ENCODE measurements around the gene ADORA2A. TPM values are rescaled to one million over a fixed set of nuclear protein-coding genes. Genes with fewer than 3 reads are reported as not detected.
A peak's percentile ranks its signal among the peaks of the same experiment; 100 is the strongest.

The ADORA2A gene
- total and polyA plus RNA-seq, 2 of the 13 experiments (the other 11 are each of a cell fraction or from before 2014, with no cell fraction given): 3.3 to 5.0 TPM

GRCh38 chr22:24423519-24424000 lies 3.8 kb upstream of the ADORA2A start:
- Histone ChIP-seq H4K20me1 (ENCODE audit: insufficient read depth, low read length) (no peaks in the 10 kb centered on the region), H3K27me3 (ENCODE audit: control insufficient read depth in 1 of 2, insufficient read depth in 2 of 2, low read length in 2 of 2) (peaks cover 0 to 4% of the 10 kb centered on the region in 2 experiments; a peak in 2 of 5 replicates), H3K4me1 (ENCODE audit: insufficient read depth, low read length) (peaks cover 42% of the 10 kb centered on the region), H3K36me3 (replicated peaks in 1 of 2; ENCODE audit: control insufficient read depth in 1 of 2, insufficient read depth in 2 of 2, low read length in 2 of 2) (no peaks in the 10 kb centered on the region), H2AFZ (ENCODE audit: low read length) (no peak overlapping the region), H3K4me2 (ENCODE audit: low read depth, low read length) (peak overlapping the region; percentile 70), H3K27ac (ENCODE audit: extremely low read length, insufficient read depth, low read length) (no peak overlapping the region), H3K9ac (ENCODE audit: insufficient read depth, low read depth, low read length) (no peak overlapping the region), H3K9me3 (ENCODE audit: low read length) (no peaks in the 10 kb centered on the region), H3K79me2 (ENCODE audit: insufficient read depth, low read length) (no peaks in the 10 kb centered on the region), H3K4me3 (replicated peaks in 1 of 3; ENCODE audit: insufficient read depth in 1 of 3, low read depth in 2 of 3, low read length in 3 of 3) (peak overlapping the region; percentile 68 to 79 (median 71); a peak in 4 of 6 replicates)
- FAIRE-seq: no peak
- in situ Hi-C loops (cut with HindIII; ENCODE audit: extremely low pct_ligation_motif_present, low pct_unique_long_range_greater_than_20kb): loop anchor here (5.0 kb wide), 1 partner anchor 99 kb away; no protein-coding TSS in a partner anchor
- BruUV-seq (replicated peaks): no TSS peak
- intact Hi-C loops (cut with micrococcal nuclease; ENCODE audit: unreplicated experiment): loop anchor here (1.0 to 5.0 kb wide), 2 partner anchors 79 to 98 kb away; no protein-coding TSS in a partner anchor
- ChIA-PET POLR2A (interaction anchor here (1.2 to 4.2 kb wide), 2 partner anchors 83 to 99 kb away, joined by 5 to 24 read pairs; no protein-coding TSS in a partner anchor), CTCF (ENCODE audit: low intra/inter-chr PET ratio, low total read pairs) (interaction anchor here (0.6 to 5.7 kb wide), 4 partner anchors 76 to 102 kb away, joined by 3 to 59 read pairs (median 9); no protein-coding TSS in a partner anchor)
- no peak for DNase-seq (ENCODE audit: low spot score)
- ATAC-seq: peak; percentile 28
- WGBS (ENCODE audit: low lambda C conversion rate): 18% methylated on average over 8 of the region's 56 CpGs
- TF ChIP-seq ZNF124 (CRISPR knock-in tag; IDR thresholded peaks at IDR 0.05) (no peak), ZNF879 (CRISPR knock-in tag; IDR thresholded peaks at IDR 0.05) (no peak), PLSCR1 (CRISPR knock-in tag; IDR thresholded peaks at IDR 0.05; ENCODE audit: borderline replicate concordance) (no peak), KAT7 (CRISPR knock-in tag; IDR thresholded peaks at IDR 0.05; ENCODE audit: borderline replicate concordance) (no peak), ZNF558 (CRISPR knock-in tag; IDR thresholded peaks at IDR 0.05; ENCODE audit: borderline replicate concordance) (no peak), ZNF878 (CRISPR knock-in tag; IDR thresholded peaks at IDR 0.05) (no peak), IRF2 (CRISPR knock-in tag; IDR thresholded peaks at IDR 0.05) (no peak), MAZ (IDR thresholded peaks at IDR 0.05; ENCODE audit: borderline replicate concordance, low read depth, low read length) (0 out of 2 replicates have a peak, but pooled peaks have one; percentile 23), MAZ (CRISPR knock-in tag; IDR thresholded peaks at IDR 0.05; ENCODE audit: low read depth) (peak; percentile 65), ZNF737 (CRISPR knock-in tag; IDR thresholded peaks at IDR 0.05; ENCODE audit: borderline replicate concordance) (no peak), KDM5A (IDR thresholded peaks at IDR 0.05; ENCODE audit: borderline replicate concordance, low read length) (no peak), ZFX (CRISPR knock-in tag; IDR thresholded peaks at IDR 0.05; ENCODE audit: low read depth) (no peak; the same call in 1 of the 2 replicates), ZNF431 (CRISPR knock-in tag; IDR thresholded peaks at IDR 0.05; ENCODE audit: borderline replicate concordance, low read depth) (no peak), HIC2 (CRISPR knock-in tag; IDR thresholded peaks at IDR 0.05; ENCODE audit: low read depth) (no peak), ZNF747 (CRISPR knock-in tag; IDR thresholded peaks at IDR 0.05; ENCODE audit: borderline replicate concordance) (no peak)
- TF ChIP-seq, protein P1, sequence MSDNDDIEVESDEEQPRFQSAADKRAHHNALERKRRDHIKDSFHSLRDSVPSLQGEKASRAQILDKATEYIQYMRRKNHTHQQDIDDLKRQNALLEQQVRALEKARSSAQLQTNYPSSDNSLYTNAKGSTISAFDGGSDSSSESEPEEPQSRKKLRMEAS (IDR thresholded peaks at IDR 0.05): peak; percentile 51; the same call in 1 of the 2 replicates

All from HepG2 (cell line).